Activated CD4-positive, alpha-beta T cell treated with anti-CD3 and anti-CD28 coated beads, Interleukin-2, amount 50 U/mL, for 48 hours (primary cell): Measurements from ENCODE around the gene LRRC72.
"Not testable (repeated sequence)": the region's sequence is repeated elsewhere in the genome, so short reads cannot be mapped to it uniquely, and the experiment has no call there.

Experiments
- DNase-seq, 2 experiments: peaks; one replicate each; pipeline ENCODE4 v3.0.0-alpha.2; 2020

Gene LRRC72

DNA sequence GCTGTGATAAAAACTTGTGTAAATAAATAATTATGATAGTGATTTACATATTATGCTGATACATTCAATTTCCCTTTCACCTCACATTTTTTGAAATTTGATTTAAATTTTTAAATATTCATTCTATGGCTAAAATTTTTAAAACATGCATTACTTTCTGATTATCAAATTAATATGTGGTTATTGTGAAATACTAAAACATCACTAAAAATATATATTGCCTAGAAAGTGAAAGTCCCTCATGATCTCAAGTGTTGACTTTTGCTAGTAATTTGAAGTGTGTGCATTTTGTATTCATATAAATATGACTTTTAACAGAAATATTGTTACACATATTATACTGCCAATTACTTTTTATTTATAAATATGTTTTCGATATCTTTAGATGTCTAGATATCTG lies 3.1 kb downstream of the LRRC72 start:
- no peak for DNase-seq

DNA sequence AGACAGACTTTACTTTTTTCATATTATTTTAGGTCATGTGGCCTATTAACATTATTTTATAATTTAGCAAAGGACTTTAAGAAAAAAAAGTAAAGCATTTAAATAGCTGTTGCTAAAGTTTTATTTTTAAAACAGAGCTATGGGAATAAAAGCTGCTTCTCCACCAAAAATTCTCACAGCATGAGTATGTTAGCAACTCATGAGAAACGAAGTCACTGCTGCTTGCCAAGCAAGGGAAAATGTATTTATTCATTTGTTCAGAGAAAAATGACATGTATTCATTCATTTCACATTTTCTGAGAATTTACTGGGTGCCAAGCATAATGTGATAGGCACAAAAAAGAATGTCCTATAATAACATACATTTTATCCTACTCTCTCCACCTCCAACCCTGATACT lies 5.1 kb downstream of the LRRC72 start:
- no peak for DNase-seq

DNA sequence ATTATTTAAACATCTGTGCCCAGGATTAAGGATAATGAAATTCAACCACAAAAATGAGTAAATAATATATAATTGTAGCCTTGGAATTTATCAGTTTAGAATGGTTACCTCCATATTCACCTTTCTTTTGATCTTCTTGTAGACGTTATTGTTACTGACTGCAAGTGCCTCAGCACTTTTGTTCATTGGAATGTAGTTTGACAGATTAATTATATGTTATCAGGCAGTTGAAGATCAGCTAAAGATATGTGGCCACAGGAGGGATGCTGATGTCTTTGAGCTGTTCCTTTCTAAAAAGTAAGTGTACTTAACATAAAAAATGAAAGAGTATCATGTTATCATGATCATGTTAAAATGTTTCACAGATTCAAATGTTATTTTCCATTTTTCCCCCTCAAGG lies 5.6 kb downstream of the LRRC72 start:
- DNase-seq = no peak

DNA sequence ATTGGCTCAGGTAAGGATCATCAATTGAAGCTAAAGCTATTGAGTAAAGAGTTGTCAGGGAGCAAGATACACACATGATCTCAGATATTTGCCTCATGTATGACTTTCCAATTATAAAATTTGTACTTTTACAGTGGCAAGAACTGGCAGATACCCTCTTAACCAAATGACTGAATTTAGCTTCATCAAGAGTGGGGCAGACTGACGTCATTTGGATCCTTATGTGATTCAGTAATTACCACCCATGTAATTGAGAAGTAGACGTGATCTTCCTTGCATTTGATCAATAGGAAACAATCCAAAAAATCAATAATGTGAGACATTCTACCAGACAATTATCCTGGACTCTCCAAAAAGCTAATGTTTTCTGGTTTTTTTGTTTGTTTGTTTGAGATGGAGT lies 8.9 kb downstream of the LRRC72 start:
- DNase-seq = no peak

DNA sequence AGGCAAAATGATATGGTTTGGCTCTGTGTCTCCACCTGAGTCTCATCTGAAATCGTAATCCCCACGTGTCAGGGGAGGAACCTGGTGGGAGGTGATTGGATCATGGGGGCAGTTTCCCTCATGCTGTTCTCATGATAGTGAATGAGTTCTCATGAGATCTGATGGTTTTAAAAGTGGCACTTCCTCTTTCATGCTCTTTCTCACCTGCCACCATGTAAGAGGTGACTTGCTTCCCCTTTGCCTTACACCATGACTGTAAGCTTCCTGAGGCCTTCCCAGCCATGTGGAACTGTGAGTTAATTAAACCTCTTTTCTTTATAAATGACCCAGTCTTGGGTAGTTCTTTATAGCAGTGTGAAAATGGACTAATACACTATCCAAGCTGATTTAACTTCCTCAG lies 13.9 kb downstream of the LRRC72 start:
- not testable (repeated sequence) for DNase-seq

DNA sequence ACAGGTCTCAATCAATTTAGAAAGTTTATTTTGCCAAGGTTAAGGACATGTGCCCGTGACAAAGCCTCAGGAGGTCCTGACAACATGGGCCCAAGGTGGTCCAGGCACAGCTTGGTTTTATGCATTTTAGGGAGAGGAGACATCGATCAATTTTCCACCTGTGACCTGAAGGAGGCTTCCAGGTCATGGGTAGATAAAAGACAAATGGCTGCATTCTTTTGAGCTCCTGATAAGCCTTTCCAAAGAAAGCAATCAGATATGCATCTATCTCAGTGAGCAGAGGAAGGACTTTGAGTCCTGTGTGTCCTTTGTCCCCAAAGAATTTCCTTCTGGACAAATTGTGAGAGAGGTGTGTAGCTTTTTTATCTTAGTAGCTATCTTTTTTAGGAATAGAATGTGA lies 15.8 kb downstream of the LRRC72 start:
- DNase-seq = no peak

DNA sequence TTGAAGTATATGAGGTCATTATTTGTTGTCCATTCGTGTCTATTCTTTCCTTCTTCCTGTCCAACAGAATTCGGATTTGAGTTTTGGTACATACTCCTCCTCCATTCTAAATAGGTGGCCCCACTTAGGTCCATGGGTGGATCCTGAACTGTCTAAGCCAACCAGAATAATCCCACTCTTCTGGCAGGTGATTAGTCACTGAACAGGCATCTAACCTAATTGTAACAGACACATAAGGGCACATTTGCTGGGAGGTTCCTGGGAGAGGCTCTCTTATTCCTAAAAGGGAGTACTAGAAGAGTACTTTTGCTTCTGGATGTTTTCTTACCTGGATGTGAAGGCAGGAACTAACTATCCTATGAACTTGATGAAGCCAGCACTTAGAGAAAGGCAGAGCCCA lies 16.8 kb downstream of the LRRC72 start:
- no peak for DNase-seq

DNA sequence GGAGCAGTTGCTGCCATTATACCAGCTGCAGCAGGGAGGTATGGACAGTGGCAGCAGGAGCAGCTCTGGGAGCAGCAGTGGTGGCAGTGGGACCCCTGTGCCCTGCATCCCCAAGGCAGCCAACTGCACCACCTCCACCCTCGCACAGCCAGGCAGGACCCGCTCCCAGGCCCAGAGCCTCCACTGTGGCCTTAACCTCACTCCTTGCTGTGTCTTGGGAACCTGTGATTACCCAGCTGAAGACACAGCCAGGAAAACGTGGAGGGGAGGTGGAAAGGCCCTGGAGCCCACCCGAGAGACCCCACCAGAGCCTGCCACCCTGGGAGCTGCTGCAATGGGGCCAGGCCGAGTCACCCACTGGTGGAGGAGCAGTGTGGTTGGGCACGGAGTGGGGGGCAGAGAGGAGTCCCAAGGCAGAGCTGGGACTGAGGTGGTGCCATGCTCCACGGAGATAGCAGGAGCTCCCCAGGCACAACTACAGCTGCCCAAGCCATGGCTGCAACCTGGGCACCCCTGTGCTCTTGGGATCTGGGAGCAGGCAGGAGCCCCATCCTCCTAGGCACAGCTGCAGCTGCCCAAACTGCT lies 20.4 kb downstream of the LRRC72 start:
- DNase-seq = no peak

DNA sequence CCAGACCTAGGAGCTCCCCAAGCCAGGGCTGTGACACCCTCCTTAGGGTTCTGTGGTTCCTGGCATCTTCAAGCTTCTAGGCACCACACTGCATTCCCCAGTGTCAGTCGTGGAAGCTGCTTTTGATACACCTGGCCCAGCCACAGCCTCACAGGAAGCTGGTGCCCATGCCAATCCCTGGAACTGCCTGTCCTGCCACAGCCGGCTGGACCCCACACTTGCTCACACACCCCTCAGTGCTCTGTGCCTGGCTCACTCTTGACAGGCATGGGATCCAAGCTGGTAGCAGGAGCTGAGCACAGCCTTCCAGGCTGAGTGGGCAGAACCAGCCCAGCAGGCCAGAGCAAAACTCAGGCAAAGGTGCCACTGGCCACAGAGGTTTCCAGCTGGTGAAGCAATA lies 21.8 kb downstream of the LRRC72 start:
- no peak for DNase-seq

DNA sequence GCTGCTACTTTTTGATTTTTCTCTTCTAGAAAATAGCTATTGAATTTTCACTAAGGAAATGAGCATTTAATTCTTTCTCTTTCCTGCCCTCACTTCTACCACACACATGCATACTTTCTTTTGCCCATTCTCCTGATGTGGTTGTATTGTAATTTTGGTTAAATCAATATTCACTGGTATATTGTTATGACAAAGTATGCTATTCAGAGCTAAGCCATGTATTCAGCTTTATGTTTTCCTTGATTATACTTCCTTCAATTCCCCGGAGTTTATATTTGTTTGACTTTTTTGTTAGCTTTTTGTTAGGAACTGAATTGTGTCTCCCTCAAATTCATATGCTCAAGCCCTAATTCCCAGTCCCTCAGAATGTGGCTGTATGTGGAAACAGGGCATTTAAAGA lies 24.0 kb downstream of the LRRC72 start:
- DNase-seq = no peak

DNA sequence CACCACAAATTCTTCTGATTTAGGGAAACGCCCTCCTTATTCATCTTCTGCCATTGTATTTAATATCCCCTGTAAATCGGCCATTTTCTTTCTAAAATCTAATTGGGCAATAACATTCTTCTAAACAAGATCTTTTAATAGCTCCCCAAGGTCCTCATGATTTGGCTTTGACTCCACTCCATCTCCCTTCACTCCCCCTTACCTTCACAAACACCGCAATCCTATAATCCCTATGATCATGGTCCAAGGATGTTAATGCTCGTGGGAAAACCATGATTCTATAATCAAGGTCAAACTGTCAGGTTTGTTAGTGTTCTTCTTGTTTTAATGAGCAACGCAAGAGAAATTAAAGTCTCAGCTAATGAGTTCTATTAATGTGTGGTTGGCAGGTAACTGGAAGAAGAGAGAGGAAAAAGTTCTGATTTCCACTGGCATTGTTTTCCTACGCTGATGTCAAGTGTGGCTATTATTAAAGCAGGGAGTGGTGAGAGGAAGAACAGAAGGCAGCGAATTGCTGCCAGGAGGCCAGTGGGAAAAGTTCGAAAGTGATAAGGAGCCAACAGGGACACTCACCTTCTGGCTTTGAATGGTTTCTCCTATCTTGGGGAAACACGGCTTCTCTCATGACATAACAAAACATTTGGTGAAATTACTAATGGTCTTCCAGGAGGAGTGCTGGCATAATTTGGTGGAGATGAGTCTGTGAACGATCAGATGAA lies 28.1 kb downstream of the LRRC72 start:
- no peak for DNase-seq

DNA sequence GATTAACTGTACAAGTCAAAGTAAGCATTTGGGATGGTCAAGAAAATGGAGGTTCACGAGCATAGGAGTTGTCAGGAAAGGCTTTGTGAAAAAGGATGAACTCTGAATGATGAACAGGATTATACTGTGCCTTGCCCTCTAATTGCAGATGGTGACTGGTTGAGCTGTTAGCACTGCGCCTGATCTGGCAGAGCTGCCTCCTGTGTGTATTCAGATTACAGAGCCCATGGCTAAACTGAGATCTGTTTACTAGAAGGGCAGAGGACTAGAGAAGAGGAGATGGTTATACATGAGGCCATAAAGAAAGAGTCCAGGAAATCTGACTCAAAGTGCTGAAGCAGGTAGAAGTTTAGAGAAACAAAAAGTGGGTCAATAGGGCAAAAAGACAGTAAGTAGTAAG lies 29.7 kb downstream of the LRRC72 start:
- DNase-seq = no peak

DNA sequence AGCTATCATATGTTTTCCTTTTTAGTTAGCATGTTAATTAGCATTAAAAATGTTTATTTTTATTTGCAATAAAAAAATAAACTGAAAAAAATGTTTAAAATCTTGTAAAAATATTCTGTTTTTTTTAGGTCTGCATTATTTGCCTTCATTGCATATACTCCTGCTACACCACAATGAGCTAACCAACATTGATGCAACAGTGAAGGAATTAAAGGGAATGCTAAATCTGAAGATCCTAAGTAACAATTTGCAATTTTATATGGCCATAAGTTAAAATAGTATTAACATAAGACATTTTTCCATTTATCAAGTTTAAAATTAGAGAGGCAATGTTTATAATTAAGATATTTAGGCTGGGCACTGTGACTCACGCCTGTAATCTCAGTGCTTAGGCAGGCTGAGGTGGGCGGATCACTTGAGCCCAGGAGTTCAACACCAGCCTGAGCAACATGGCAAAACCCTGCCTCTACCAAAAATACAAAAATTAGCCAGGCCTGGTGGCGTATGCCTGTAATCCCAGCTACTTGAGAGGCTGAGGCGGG lies 32.2 kb downstream of the LRRC72 start:
- no peak for DNase-seq

DNA sequence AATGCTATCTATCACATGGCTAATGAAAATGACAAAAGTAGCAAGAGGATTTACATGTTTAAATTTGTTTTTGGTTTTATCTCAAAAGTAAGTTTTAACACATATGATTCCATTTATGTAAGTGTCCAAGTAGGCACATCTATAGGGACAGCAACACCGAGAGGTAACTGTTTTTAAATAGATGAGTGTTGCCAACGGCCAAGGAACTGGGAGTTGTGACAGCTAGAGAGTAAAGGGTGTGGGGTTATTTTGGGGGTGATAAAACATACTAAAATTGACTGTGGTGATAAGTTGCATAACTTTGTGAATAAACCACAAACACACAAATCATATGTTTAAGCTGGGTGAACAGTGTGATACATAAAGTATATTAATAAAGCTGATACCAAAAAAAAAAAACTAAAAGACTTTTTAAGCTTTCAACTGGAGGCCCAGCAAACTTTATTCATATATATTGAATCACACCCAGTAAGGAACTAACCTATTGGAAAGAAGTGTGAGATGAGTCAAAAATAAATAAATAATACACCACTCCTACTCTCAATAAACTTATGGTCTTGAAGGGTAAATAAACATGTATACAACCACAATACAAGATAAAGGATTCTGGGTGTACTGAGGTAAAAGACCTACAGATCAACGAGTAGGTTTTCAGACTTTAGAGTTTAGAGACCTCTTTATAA lies 33.0 kb downstream of the LRRC72 start:
- no peak for DNase-seq

DNA sequence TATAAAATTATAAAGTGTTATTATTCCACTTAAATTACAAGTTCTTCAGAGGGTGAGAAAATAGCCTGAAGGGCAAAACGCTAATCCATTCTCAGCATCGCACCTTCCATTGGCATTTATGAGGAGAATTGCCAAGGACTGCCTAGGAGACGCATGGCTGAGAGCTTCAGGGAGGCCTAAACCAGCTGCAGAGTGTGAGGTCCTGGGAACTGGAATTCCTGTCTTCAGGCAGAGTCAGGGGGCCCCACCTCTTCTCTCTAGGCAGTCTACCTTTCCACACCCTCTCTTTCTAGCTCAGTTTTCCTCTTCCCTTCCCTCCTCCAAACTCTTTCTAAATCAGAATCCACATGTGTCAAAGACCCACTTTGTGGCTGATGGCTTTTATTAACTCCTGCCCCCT lies 35.3 kb downstream of the LRRC72 start:
- no peak for DNase-seq

DNA sequence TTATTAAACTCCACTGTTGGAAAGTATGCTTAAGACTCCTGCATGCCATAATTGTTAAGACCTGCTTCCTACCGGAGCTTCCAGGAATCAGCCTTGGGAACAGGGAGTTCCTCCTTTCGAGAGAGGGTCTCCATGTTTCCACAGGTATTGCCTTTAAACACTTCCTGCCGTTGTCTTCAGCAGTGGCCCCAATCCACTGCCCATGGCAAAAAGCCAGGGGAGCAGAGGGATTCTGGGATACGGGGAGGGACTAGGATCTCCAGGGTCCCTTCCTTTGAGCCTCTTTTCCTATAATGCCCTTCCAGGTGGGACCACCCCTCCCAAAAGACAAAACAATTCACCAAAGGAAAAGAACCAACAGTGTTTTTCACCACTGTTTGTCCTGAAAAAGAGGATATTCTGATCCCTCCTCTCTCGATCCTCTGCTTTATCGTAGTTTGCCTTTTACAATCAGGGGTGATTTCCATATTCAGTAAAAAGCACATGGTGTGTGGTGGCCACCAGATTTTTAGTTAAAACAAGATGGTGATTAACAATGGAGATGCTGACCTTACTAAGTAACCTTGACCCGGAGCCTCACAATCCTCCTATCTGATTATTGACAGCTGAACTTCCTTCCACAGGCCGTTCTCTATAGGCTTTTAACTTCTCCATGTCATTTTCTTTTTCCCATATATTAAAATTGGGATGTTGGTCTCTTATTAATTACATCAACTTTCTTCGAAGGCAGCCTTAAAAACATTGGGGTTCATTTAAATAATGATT lies 36.0 kb downstream of the LRRC72 start:
- no peak for DNase-seq

DNA sequence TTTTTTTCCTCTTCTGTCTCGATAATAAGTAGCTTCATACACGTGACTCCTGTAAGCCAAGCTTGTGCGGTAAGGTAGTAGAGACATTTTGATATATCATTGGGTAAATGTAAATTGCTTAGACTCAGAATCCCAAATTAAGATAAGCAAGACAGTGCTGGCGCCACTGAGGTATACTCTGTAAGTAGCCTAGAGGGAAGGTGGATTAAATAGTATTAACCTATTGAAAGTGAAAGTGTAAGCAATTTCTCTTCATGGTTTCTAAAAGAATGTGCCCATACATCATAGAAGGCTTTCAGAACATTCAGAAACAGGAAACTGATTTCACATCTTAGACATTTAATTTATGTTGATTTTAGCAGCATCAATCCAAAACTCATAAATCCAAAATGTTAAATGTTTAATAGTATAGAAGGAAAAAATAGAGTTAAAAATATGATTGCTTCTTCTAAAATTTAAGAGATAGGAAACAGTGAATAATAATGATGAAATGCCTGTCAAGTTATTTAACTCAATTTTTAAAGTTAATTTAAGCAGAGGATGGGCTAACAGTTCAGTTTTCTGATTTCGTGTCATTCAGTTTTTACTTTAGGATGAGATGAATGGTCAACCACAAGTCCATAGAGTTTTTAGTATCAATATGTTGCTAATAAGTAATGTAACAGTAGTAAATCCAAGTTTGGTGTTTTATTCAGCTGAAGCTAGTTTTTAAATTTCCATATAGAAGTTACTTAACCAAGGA lies 36.8 kb downstream of the LRRC72 start:
- DNase-seq = no peak

DNA sequence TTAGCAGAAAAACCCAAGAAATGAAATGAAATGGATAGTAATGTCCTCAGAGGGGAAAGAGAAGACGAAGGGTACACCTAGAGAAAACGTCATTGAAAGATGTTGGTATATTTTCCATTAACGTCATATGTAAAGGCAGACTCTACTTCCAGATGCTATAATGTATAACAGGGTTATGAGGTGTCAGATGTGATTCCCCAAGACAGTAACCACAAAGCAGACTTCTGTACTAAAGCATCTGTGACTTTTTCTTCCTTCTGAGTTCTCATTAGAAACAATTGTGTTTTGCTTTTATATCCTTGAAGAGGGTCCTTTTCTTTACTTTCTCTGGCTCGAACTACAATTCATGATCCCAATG lies 37.4 kb downstream of the LRRC72 start:
- DNase-seq = no peak

DNA sequence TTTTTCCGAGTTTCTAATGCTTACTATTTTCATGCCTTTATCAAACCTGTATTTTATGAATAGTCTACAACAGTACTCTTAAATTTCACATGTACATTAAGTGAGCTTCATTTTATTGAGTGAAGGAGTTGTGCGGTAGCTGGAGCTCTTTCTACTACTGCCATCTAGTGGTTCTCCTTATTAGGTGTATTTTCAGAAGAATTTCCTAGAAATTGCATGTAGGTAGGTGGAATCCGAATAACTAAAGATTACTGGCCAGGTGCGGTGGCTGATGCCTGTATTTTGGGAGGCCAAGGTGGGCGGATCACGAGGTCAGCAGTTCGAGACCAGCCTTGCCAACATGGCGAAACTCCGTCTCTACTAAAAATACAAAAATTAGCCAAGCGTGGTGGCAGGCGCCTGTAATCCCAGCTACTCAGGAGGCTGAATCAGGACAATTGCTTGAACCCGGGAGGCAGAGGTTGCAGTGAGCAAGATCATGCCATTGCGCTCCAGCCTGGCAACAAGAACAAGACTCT lies 38.3 kb downstream of the LRRC72 start:
- DNase-seq = peak in 1 of 2 experiments; percentile 18

DNA sequence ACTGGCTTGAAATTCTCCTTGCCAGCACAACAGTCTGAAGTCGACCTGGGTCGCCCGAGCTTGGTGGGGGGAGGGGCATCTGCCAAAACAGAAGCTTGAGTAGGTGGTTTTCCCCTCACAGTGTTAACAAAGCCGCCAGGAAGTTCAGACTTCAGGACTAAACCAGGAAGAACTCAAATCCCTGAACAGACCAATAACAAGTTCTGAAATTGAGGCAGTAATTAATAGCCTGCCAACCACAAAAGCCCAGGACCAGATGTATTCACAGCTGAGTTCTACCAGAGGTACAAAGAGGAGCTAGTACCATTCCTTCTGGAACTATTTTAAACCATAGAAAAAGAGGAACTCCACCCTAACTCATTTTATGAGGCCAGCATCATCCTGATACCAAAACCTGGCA lies 45.3 kb downstream of the LRRC72 start:
- no peak for DNase-seq

DNA sequence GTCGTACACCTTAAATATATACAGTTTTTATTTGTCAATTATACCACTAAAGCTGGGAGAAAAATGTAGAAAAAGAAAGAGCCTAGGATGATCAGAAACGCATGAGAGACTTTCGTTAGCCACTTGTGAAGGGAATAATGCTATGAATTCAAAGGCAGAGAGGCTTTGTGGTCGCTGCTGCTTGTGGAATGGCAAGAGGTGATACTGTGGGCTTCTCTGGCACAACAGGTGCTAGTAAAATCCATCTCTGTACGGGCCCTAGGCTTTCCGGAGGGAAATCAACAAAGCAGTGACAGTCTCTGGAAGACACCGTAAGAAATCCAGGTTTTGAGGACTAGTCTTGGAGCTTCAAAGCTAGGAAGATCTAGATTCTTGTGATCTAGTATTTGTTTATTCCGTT lies 52.6 kb downstream of the LRRC72 start:
- DNase-seq = no peak

DNA sequence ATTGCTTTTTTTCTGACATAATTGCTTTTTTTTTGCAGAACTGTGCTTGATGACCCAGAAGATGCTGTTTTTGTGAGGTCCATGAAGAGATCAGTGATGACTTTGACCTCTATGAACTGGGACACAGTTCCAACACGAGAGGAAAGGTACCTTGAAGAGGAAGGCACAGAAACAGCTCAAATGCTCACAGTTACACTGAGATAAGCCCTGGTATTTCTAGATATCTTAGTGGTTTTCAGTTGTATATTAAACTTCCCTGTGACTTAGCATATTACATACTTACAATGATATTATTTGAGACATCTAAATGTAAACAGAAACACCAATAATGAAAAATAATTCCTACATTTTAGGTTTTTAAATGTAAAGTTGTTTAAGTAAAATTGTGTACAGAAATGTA lies 54.7 kb downstream of the LRRC72 start:
- no peak for DNase-seq

DNA sequence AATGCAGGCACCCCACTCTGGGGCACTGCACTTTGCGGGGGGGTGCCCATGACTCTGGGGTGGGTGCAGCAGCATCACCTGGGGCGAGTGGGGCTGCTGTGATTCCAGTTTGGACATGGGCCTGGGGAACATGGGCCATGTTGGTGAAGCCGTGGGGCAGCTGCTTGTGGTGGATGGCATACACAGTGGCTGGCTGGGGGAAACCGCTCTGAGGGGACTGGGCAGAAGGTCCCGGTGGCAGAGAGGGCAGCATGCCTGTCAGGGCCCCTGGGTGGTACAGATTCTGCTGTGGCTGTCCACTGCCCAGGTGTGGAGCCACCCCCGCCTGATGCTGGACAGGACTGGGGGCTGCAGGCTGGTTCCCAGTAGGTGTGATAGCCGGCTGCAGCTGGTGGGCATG lies 57.2 kb downstream of the LRRC72 start:
- no peak for DNase-seq
